Psoas muscle (tissue), 8 donors: ENCODE results near the gene MT1H. TPM values are rescaled to one million over a fixed set of nuclear protein-coding genes. Genes with fewer than 3 reads are reported as not detected.
"Not testable (repeated sequence)": the region's sequence is repeated elsewhere in the genome, so short reads cannot be mapped to it uniquely, and the experiment has no call there.

ENCODE experiments used
- ATAC-seq, 4 donors: fragments of 200-7000 bp; cut with Tn5 transposase; one replicate each; pipeline ENCODE4 v1.9.1; 2020; ENCODE audit warnings: moderate library complexity in 3 of 4, mild to moderate bottlenecking in 2 of 4
- DNase-seq, 2 donors: peaks; one replicate each; pipeline ENCODE4 v3.0.0-alpha.2; 2020
- H3K27ac ChIP-seq: fragments of 200-600 bp; one replicate; pipeline ENCODE4 v1.8.0; 2022
- H3K27me3 ChIP-seq, 3 donors: fragments of 200-600 bp in 1 of 3; one replicate each; pipeline versions ENCODE4 v1.6.1 to v1.8.0; 2013 to 2022; ENCODE audit warnings: low read length in 2 of 3, mild to moderate bottlenecking in 2 of 3, moderate library complexity in 1 of 3; ENCODE audit not compliant: insufficient read depth in 3 of 3
- H3K36me3 ChIP-seq, 2 donors: fragments of 200-600 bp in 1 of 2; one replicate each; pipeline versions ENCODE4 v1.6.1 to v1.8.0; 2013 to 2022; ENCODE audit warnings: low read depth in 1 of 2, mild to moderate bottlenecking in 1 of 2, moderate library complexity in 1 of 2; ENCODE audit not compliant: insufficient read depth in 1 of 2
- H3K4me1 ChIP-seq: fragments of 200-600 bp; one replicate; pipeline ENCODE4 v1.8.0; 2022
- H3K4me3 ChIP-seq: fragments of 200-600 bp; one replicate; pipeline ENCODE4 v1.8.0; 2022; ENCODE audit warnings: mild to moderate bottlenecking
- H3K9me3 ChIP-seq: fragments of 200-600 bp; one replicate; pipeline ENCODE4 v1.8.0; 2022
- WGBS, 3 donors: extraction: QIAGEN DNeasy Blood & Tissue Kit; methylation state at CpG; one replicate each; pipeline versions ENCODE4 v1.1.6 to v1.1.7; 2013; 5-methylcytosine and 5-hydroxymethylcytosine counted together
- intact Hi-C, 2 donors: fragments of 100-400 bp; cut with DNase I; formaldehyde crosslinking; loops; one replicate each; pipeline versions ENCODE4 v1.11.0 to v1.14.2; 2022
- polyA plus RNA-seq, 3 donors: library from polyadenylated mRNA; stranded (reverse); fragments of 200-250 nt; gene quantifications; one replicate each; pipeline ENCODE4 v1.2.3, GENCODE V29; 2013
- total RNA-seq, 4 donors: library from RNA; stranded (reverse); fragmentation: NEBNext Ultra II Directional in 2 of 4; extraction: Animal tissue kit (Norgen Biotek cat#: 25700) in 2 of 4; gene quantifications; one replicate each; pipeline versions ENCODE4 v1.2.1 to v1.2.4, GENCODE V29; 2021 to 2023
- TF ChIP-seq, protein P1 (sequence below): fragments of 200-600 bp; IDR thresholded peaks from one replicate; pipeline ENCODE4 v1.8.0; 2022; ENCODE audit warnings: antibody characterized with exemption
- donor health status: healthy with polysubstance abuse.
- donor health status: DM: no; HTN: no; CAD: no; lungs with moderate emphysema.
- donor health status: Bipolar disorder and iron deficiency.
- donor health status: healthy.
- donor health status: DM: yes; HTN: yes; CAD: no.
- donor health status: DM: no; HTN: no; CAD: no.
- donor health status: DM: no; HTN: no; CAD: no.
- donor health status: DM: yes; HTN: yes; CAD: no.

Gene MT1H
- total and polyA plus RNA-seq, 7 donors, result not detected

DNA sequence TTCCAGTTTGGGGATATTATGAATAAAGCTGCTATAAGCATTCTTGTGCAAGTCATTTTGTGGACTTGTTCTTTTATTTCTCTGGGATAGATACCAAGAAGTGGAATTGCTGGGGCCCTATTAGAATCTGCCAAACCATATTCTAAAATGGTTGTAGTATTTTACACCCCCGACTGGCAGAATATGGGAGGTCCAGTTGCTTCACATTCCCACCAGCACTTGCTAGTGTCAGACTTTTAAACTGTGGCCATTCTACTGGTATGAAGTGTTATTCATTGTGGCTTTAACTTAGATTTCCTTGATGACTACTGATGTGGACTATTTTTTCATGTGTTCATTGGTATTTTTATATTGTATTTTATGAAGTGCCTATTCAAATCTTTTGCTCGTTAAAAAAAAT lies 42.2 kb downstream of the MT1H start:
- no peaks in the 10 kb centered on the region for H3K4me1 ChIP-seq
- no peaks in the 10 kb centered on the region for H3K27me3 ChIP-seq
- TF ChIP-seq, protein P1, sequence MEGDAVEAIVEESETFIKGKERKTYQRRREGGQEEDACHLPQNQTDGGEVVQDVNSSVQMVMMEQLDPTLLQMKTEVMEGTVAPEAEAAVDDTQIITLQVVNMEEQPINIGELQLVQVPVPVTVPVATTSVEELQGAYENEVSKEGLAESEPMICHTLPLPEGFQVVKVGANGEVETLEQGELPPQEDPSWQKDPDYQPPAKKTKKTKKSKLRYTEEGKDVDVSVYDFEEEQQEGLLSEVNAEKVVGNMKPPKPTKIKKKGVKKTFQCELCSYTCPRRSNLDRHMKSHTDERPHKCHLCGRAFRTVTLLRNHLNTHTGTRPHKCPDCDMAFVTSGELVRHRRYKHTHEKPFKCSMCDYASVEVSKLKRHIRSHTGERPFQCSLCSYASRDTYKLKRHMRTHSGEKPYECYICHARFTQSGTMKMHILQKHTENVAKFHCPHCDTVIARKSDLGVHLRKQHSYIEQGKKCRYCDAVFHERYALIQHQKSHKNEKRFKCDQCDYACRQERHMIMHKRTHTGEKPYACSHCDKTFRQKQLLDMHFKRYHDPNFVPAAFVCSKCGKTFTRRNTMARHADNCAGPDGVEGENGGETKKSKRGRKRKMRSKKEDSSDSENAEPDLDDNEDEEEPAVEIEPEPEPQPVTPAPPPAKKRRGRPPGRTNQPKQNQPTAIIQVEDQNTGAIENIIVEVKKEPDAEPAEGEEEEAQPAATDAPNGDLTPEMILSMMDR, result no peak
- no peak overlapping the region for H3K4me3 ChIP-seq
- 87 to 92% (median 90%) methylated on average over 2 of the region's 2 CpGs for WGBS, 3 donors
- H3K36me3 ChIP-seq, result no peaks in the 10 kb centered on the region
- ATAC-seq, result no peak
- DNase-seq, result no peak
- H3K27ac ChIP-seq, result no peak overlapping the region
- no peaks in the 10 kb centered on the region for H3K9me3 ChIP-seq
- intact Hi-C loops, result no loop called here

DNA sequence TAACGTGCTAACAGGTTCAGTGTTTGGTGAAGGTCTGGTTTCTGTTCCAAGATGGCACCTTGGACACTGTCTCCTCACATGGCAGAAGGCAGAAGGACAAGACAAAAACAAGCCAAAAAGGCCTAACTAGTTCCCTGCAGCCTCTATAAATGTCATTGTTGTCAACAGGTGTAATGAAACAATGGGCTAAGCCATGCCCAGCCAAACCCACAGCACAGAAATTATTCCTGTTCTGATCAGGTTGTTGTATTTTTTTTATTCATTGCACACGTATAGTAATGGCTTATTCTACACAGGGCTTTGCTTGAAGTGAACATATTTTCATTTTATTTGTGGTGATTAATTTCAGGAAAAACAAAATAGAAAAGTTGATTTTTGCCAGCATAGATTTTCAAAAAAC lies 44.2 kb downstream of the MT1H start:
- no peak for ATAC-seq
- no peak for DNase-seq
- intact Hi-C loops, result no loop called here
- Histone ChIP-seq H3K9me3 (no peaks in the 10 kb centered on the region), H3K36me3 (no peaks in the 10 kb centered on the region), H3K4me3 (no peak overlapping the region), H3K27me3 (no peaks in the 10 kb centered on the region), H3K4me1 (no peaks in the 10 kb centered on the region), H3K27ac (no peak overlapping the region)
- TF ChIP-seq, protein P1, result no peak
- 89 to 98% (median 91%) methylated on average over 2 of the region's 2 CpGs for WGBS, 3 donors

DNA sequence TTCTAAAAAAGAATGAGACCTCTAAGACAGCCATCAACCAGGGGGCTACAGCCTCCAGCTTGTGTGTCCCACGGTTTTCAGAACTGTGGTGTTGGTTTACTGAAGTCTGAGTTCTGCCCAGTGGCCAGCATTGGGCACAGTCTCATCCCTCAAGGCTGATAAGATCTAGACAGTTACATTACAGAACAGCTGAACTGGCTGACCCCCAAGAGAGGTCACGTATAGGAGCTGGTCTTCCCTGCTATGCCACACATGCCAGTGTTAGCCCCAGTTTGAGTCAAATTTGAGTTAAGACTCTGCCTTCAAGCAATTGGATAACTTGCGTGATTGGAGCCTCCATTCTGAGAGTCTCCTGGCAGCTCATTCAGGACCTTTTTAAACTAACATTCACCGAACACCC lies 45.5 kb downstream of the MT1H start:
- DNase-seq (no peak), ATAC-seq (no peak)
- WGBS, 3 donors, result 68 to 81% (median 68%) methylated on average over 4 of the region's 4 CpGs
- Histone ChIP-seq H3K4me1 (no peaks in the 10 kb centered on the region), H3K27me3 (no peaks in the 10 kb centered on the region), H3K4me3 (no peak overlapping the region), H3K9me3 (no peaks in the 10 kb centered on the region), H3K27ac (no peak overlapping the region), H3K36me3 (no peaks in the 10 kb centered on the region)
- TF ChIP-seq, protein P1, result no peak
- intact Hi-C loops, result no loop called here

DNA sequence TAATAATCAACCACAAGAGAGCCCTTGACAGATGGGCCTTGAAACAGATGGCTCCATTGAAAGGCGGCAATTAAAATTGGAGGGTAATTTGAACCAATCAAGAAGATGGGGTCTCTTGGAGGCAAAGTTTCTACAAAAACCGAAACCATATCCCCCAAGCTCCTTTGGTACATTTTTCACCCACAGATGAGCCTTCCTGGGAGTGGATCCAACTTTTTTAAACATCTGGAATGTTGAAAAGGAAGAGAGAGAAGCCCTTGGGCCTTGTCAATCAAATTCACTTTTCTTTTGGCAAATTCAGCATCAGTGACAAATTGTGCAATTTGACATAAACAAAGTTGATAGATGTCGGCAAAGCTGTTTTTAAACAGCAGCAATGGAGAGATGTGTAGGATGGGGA lies 47.1 kb downstream of the MT1H start:
- H3K4me3 ChIP-seq, result no peak overlapping the region
- no peak for ATAC-seq
- intact Hi-C loops, result no loop called here
- TF ChIP-seq, protein P1, result no peak
- no peaks in the 10 kb centered on the region for H3K27me3 ChIP-seq
- DNase-seq, result no peak
- H3K36me3 ChIP-seq, result no peaks in the 10 kb centered on the region
- H3K9me3 ChIP-seq, result no peaks in the 10 kb centered on the region
- H3K4me1 ChIP-seq, result no peaks in the 10 kb centered on the region
- WGBS, 3 donors, result 65 to 71% (median 69%) methylated on average over 3 of the region's 3 CpGs
- no peak overlapping the region for H3K27ac ChIP-seq

DNA sequence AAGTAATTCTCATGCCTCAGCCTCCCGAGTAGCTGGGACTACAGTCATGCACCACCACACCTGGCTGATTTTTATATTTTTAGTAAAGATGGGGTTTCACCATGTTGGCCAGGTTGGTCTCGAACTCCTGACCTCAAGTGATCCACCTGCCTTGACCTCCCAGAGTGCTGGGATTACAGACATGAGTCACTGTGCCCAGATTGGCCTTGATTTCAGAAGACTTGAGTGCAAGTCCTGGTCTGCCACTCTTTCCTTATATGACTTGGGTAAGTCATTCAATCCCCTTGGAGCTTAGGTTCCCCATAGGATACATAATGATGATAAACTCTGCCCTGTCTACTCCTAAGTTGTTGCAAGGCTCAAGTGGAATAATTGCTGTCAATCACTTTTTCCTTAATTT lies 47.9 kb downstream of the MT1H start:
- H3K4me3 ChIP-seq, ATAC-seq, H3K4me1 ChIP-seq, DNase-seq, intact Hi-C loops, H3K36me3 ChIP-seq, H3K9me3 ChIP-seq, H3K27me3 ChIP-seq, H3K27ac ChIP-seq: not testable (repeated sequence)
- WGBS, 3 donors, result 83 to 88% (median 85%) methylated on average over 2 of the region's 2 CpGs

Other genes with a start within 250 kb of the MT1H start
- 100 to 1,000 TPM; 146 to 270 (median 194) TPM for gene AMFR, start 244.3 kb upstream of the MT1H start, total RNA-seq
- 100 to 1,000 TPM; 106 to 453 (median 160) TPM for gene AMFR, start 244.3 kb upstream of the MT1H start, polyA plus RNA-seq
- 10 to 100 TPM; 41.1 to 52.4 (median 48.5) TPM for gene NUDT21, start 218.5 kb upstream of the MT1H start, total RNA-seq
- gene NUDT21, start 218.5 kb upstream of the MT1H start, polyA plus RNA-seq, result 10 to 100 TPM; 16.9 to 39.0 (median 28.6) TPM
- gene OGFOD1, start 218.3 kb upstream of the MT1H start, total RNA-seq, result 10 to 100 TPM; 56.3 to 97.6 (median 73.4) TPM
- gene OGFOD1, start 218.3 kb upstream of the MT1H start, polyA plus RNA-seq, result 100 to 1,000 TPM in 1 of 3 donors, 10 to 100 TPM in 2; 40.9 to 100 (median 42.6) TPM
- 10 to 100 TPM; 29.1 to 70.6 (median 39.9) TPM for gene BBS2, start 149.8 kb upstream of the MT1H start, total RNA-seq
- 10 to 100 TPM; 19.1 to 31.0 (median 30.3) TPM for gene BBS2, start 149.8 kb upstream of the MT1H start, polyA plus RNA-seq
- gene MT4, start 104.7 kb upstream of the MT1H start, total RNA-seq, result not detected
- not detected for gene MT4, start 104.7 kb upstream of the MT1H start, polyA plus RNA-seq
- 10 to 100 TPM in 1 of 4 donors, 1 to 10 TPM in 1, under 1 TPM in 1, not detected in 1; 0.57 to 10.5 (median 5.9) TPM for gene MT3, start 80.3 kb upstream of the MT1H start, total RNA-seq
- gene MT3, start 80.3 kb upstream of the MT1H start, polyA plus RNA-seq, result 1 to 10 TPM in 2 of 3 donors, under 1 TPM in 1; 0.80 to 7.3 (median 2.5) TPM
- 1,000 to 10,000 TPM in 3 of 4 donors, 100 to 1,000 TPM in 1; 342 to 5,614 (median 2,291) TPM for gene MT2A, start 61.2 kb upstream of the MT1H start, total RNA-seq
- over 10,000 TPM in 1 of 3 donors, 1,000 to 10,000 TPM in 2; 1,603 to 11,565 (median 3,170) TPM for gene MT2A, start 61.2 kb upstream of the MT1H start, polyA plus RNA-seq
- gene MT1E, start 44.0 kb upstream of the MT1H start, total RNA-seq, result 100 to 1,000 TPM in 2 of 4 donors, 10 to 100 TPM in 2; 44.1 to 669 (median 256) TPM
- gene MT1E, start 44.0 kb upstream of the MT1H start, polyA plus RNA-seq, result 100 to 1,000 TPM; 122 to 556 (median 477) TPM
- 100 to 1,000 TPM in 1 of 4 donors, 10 to 100 TPM in 1, 1 to 10 TPM in 2; 1.4 to 288 (median 12.8) TPM for gene MT1M, start 37.2 kb upstream of the MT1H start, total RNA-seq
- 100 to 1,000 TPM in 2 of 3 donors, 10 to 100 TPM in 1; 21.8 to 569 (median 300) TPM for gene MT1M, start 37.2 kb upstream of the MT1H start, polyA plus RNA-seq
- gene MT1A, start 31.1 kb upstream of the MT1H start, total RNA-seq, result 1,000 to 10,000 TPM in 1 of 4 donors, 10 to 100 TPM in 1, 1 to 10 TPM in 2; 4.0 to 1,028 (median 22.4) TPM
- gene MT1A, start 31.1 kb upstream of the MT1H start, polyA plus RNA-seq, result 1,000 to 10,000 TPM in 2 of 3 donors, 100 to 1,000 TPM in 1; 128 to 4,396 (median 1,331) TPM
- gene MT1B, start 17.9 kb upstream of the MT1H start, total RNA-seq, result not detected
- not detected for gene MT1B, start 17.9 kb upstream of the MT1H start, polyA plus RNA-seq
- gene MT1F, start 11.9 kb upstream of the MT1H start, total RNA-seq, result 1 to 10 TPM in 2 of 4 donors, under 1 TPM in 1, not detected in 1; 0.73 to 1.3 (median 1.2) TPM
- 1 to 10 TPM; 1.1 to 3.2 (median 1.5) TPM for gene MT1F, start 11.9 kb upstream of the MT1H start, polyA plus RNA-seq
- gene MT1G, start 1.7 kb upstream of the MT1H start, total RNA-seq, result 1 to 10 TPM; 1.0 to 7.8 (median 4.3) TPM
- gene MT1G, start 1.7 kb upstream of the MT1H start, polyA plus RNA-seq, result 10 to 100 TPM in 2 of 3 donors, 1 to 10 TPM in 1; 3.7 to 24.1 (median 13.1) TPM
- 1,000 to 10,000 TPM in 3 of 4 donors, 100 to 1,000 TPM in 1; 481 to 5,859 (median 2,812) TPM for gene MT1X, start 12.7 kb downstream of the MT1H start, total RNA-seq
- gene MT1X, start 12.7 kb downstream of the MT1H start, polyA plus RNA-seq, result over 10,000 TPM in 1 of 3 donors, 1,000 to 10,000 TPM in 2; 4,054 to 16,364 (median 8,652) TPM
- 10 to 100 TPM; 25.0 to 41.9 (median 26.4) TPM for gene NUP93, start 60.3 kb downstream of the MT1H start, total RNA-seq
- gene NUP93, start 60.3 kb downstream of the MT1H start, polyA plus RNA-seq, result 10 to 100 TPM; 16.5 to 44.3 (median 20.0) TPM
- gene SLC12A3, start 195.4 kb downstream of the MT1H start, total RNA-seq, result under 1 TPM in 1 of 4 donors, not detected in 3; 0.06 TPM
- gene SLC12A3, start 195.4 kb downstream of the MT1H start, polyA plus RNA-seq, result under 1 TPM in 1 of 3 donors, not detected in 2; 0.01 TPM